Mucosa of descending colon (tissue), 3 donors: ENCODE results near the gene ARIH2. TPM values are rescaled to one million over a fixed set of nuclear protein-coding genes. Genes with fewer than 3 reads are reported as not detected.

ENCODE experiments used
- ATAC-seq: fragments of 200-7000 bp; cut with Tn5 transposase; one replicate; pipeline ENCODE4 v1.9.1; 2020; ENCODE audit warnings: mild to moderate bottlenecking, moderate library complexity
- DNase-seq, 3 donors: peaks; one replicate each; pipeline ENCODE4 v3.0.0-alpha.2; 2020
- H3K36me3 ChIP-seq: fragments of 200-600 bp; one replicate; pipeline ENCODE4 v1.8.0; 2021; ENCODE audit warnings: low read depth, mild to moderate bottlenecking
- H3K4me1 ChIP-seq: fragments of 200-600 bp; one replicate; pipeline ENCODE4 v1.8.0; 2021; ENCODE audit warnings: low read depth, mild to moderate bottlenecking
- H3K4me3 ChIP-seq: fragments of 200-600 bp; one replicate; pipeline ENCODE4 v1.8.0; 2021; ENCODE audit warnings: mild to moderate bottlenecking
- H3K9me3 ChIP-seq: fragments of 200-600 bp; one replicate; pipeline ENCODE4 v1.8.0; 2021; ENCODE audit warnings: mild to moderate bottlenecking
- CTCF ChIP-seq: fragments of 200-600 bp; IDR thresholded peaks from one replicate; pipeline ENCODE4 v1.8.0; 2022; ENCODE audit warnings: antibody characterized with exemption, mild to moderate bottlenecking
- intact Hi-C, 2 donors: fragments of 100-400 bp; cut with DNase I in 1 of 2; cut with micrococcal nuclease in 1 of 2; formaldehyde crosslinking; loops; one replicate each; pipeline versions ENCODE4 v1.11.0 to v1.11.1; 2022; cut with DNase I, micrococcal nuclease
- total RNA-seq, 3 donors: library from RNA; stranded (reverse); fragmentation: NEBNext Ultra II Directional in 2 of 3; extraction: Animal tissue kit (Norgen Biotek cat#: 25700) in 2 of 3; gene quantifications; one replicate each; pipeline versions ENCODE4 v1.2.1 to v1.2.4, GENCODE V29; 2021 to 2023
- donor health status: DM: no; HTN: no; CAD: no; lungs with moderate emphysema.
- donor health status: DM: no; HTN: no; CAD: no.
- donor health status: DM: no; HTN: yes; CAD: no.

Gene ARIH2
- total RNA-seq, 3 donors from 2014 or later = 73.3 to 109 (median 82.1) TPM

GRCh38 chr3:48952510-48953118 lies 34.0 kb downstream of the ARIH2 start:
- Histone ChIP-seq H3K4me3 (no peak overlapping the region), H3K36me3 (no peaks in the 10 kb centered on the region), H3K4me1 (no peaks in the 10 kb centered on the region), H3K9me3 (no peaks in the 10 kb centered on the region)
- DNase-seq = peak in 2 of 3 donors; percentile 66 to 74
- intact Hi-C loops = no loop called here
- peak; percentile 92 for ATAC-seq
- no peak for TF ChIP-seq CTCF

GRCh38 chr3:48957006-48957705 lies 38.5 kb downstream of the ARIH2 start:
- TF ChIP-seq CTCF = no peak
- DNase-seq (no peak), ATAC-seq (no peak)
- Histone ChIP-seq H3K36me3 (no peaks in the 10 kb centered on the region), H3K4me3 (no peak overlapping the region), H3K9me3 (no peaks in the 10 kb centered on the region), H3K4me1 (no peaks in the 10 kb centered on the region)
- intact Hi-C loops = no loop called here

- TF ChIP-seq CTCF = no peak
- no peaks in the 10 kb centered on the region for H3K36me3 ChIP-seq
- no peak overlapping the region for H3K4me3 ChIP-seq
- intact Hi-C loops = no loop called here
- no peaks in the 10 kb centered on the region for H3K9me3 ChIP-seq
- no peak for ATAC-seq
- no peak for DNase-seq
- H3K4me1 ChIP-seq = peaks cover 10% of the 10 kb centered on the region
These were observed 42.3 kb downstream of the ARIH2 start for GRCh38 chr3:48960841-48961413.

- no peak overlapping the region for H3K4me3 ChIP-seq
- no peak for ATAC-seq
- peaks cover 22% of the 10 kb centered on the region for H3K4me1 ChIP-seq
- intact Hi-C loops = no loop called here
- H3K9me3 ChIP-seq = no peaks in the 10 kb centered on the region
- no peak for DNase-seq
- TF ChIP-seq CTCF = no peak
- no peaks in the 10 kb centered on the region for H3K36me3 ChIP-seq
These were observed 43.7 kb downstream of the ARIH2 start for GRCh38 chr3:48962340-48962739.

- TF ChIP-seq CTCF = no peak
- Histone ChIP-seq H3K9me3 (no peaks in the 10 kb centered on the region), H3K4me3 (no peak overlapping the region), H3K4me1 (peaks cover 22% of the 10 kb centered on the region), H3K36me3 (no peaks in the 10 kb centered on the region)
- DNase-seq (no peak), ATAC-seq (no peak)
- intact Hi-C loops = no loop called here
These were observed 44.3 kb downstream of the ARIH2 start for GRCh38 chr3:48962939-48963338.
